Limb (tissue), 2 donors: ENCODE measurements around the gene DNTTIP2.
"Not testable (repeated sequence)": the region's sequence is repeated elsewhere in the genome, so short reads cannot be mapped to it uniquely, and the experiment has no call there.

Experiments
- DNase-seq, 2 donors: peaks; one replicate each; pipeline ENCODE4 v3.0.0-alpha.2; 2016; ENCODE audit errors: extremely low spot score in 2 of 2

DNTTIP2 gene

GRCh38 chr1:93842750-93843500 is 36.1 kb downstream of the DNTTIP2 start:
- no peak for DNase-seq

- no peak for DNase-seq
Observed at GRCh38 chr1:93841771-93842170, 37.2 kb downstream of the DNTTIP2 start.

GRCh38 chr1:93840956-93841482 is 38.0 kb downstream of the DNTTIP2 start:
- no peak for DNase-seq

- no peak for DNase-seq
Observed at GRCh38 chr1:93839753-93840152, 39.3 kb downstream of the DNTTIP2 start.

GRCh38 chr1:93839307-93839706 is 39.7 kb downstream of the DNTTIP2 start:
- DNase-seq: no peak

- no peak for DNase-seq
Observed at GRCh38 chr1:93837961-93838360, 41.0 kb downstream of the DNTTIP2 start.

- DNase-seq: not testable (repeated sequence)
Observed at GRCh38 chr1:93833293-93833692, 45.7 kb downstream of the DNTTIP2 start.

GRCh38 chr1:93829061-93829460 is 49.9 kb downstream of the DNTTIP2 start:
- no peak for DNase-seq

GRCh38 chr1:93828367-93828755 is 50.6 kb downstream of the DNTTIP2 start:
- DNase-seq: no peak

GRCh38 chr1:93827633-93828366 is 51.2 kb downstream of the DNTTIP2 start:
- no peak for DNase-seq

- no peak for DNase-seq
Observed at GRCh38 chr1:93827128-93827527, 51.9 kb downstream of the DNTTIP2 start.

GRCh38 chr1:93824834-93825233 is 54.2 kb downstream of the DNTTIP2 start:
- no peak for DNase-seq

GRCh38 chr1:93822730-93823425 is 56.1 kb downstream of the DNTTIP2 start:
- DNase-seq: no peak

- no peak for DNase-seq
Observed at GRCh38 chr1:93821423-93822144, 57.4 kb downstream of the DNTTIP2 start.

GRCh38 chr1:93820554-93821422 is 58.2 kb downstream of the DNTTIP2 start:
- DNase-seq: no peak

GRCh38 chr1:93818570-93818959 is 60.4 kb downstream of the DNTTIP2 start:
- DNase-seq: no peak

GRCh38 chr1:93817819-93818569 is 61.0 kb downstream of the DNTTIP2 start:
- DNase-seq: no peak

- no peak for DNase-seq
Observed at GRCh38 chr1:93816970-93817678, 61.9 kb downstream of the DNTTIP2 start.
